ENCODE results near the gene KRT8.

DNA sequence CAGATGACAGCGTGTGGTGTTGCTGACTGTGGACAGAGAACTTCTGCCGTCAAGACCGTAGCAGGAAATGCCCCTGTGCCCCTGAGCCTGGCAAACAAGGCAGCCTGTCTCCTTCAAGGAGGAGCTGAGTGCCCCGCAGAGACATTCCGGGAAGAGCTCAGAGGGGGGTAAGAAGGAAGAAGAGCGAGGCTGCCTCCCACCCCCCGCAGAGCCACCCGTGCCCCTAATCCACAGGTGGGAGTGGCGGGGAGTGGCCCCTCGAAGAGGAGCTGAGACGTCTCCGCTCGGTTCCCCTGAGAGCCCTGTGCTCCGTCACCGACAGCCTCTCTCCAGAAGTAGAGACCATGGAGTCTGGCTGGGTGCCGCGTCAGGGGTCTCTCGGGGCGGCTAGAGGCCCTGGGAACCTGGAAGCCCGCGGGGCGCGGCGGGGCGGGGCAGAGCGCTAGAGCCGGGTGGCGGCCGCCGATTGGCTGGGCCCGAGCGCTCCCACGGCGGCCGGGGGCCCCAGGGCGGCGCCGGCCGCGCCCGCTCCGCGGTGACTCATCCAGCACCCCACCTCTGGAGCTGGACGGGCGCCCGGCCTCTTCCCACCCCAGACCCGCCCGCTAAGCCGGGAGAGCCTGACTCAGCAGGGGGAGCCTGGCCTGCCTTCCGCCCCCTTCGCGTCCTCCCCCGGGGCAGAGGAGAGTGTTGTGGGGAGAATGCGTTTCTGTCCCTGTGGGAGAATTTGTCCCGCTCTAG, 30.9 kb downstream of the KRT8 start:
- TF ChIP-seq, protein P1, sequence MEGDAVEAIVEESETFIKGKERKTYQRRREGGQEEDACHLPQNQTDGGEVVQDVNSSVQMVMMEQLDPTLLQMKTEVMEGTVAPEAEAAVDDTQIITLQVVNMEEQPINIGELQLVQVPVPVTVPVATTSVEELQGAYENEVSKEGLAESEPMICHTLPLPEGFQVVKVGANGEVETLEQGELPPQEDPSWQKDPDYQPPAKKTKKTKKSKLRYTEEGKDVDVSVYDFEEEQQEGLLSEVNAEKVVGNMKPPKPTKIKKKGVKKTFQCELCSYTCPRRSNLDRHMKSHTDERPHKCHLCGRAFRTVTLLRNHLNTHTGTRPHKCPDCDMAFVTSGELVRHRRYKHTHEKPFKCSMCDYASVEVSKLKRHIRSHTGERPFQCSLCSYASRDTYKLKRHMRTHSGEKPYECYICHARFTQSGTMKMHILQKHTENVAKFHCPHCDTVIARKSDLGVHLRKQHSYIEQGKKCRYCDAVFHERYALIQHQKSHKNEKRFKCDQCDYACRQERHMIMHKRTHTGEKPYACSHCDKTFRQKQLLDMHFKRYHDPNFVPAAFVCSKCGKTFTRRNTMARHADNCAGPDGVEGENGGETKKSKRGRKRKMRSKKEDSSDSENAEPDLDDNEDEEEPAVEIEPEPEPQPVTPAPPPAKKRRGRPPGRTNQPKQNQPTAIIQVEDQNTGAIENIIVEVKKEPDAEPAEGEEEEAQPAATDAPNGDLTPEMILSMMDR (conservative IDR thresholded peaks at IDR 0.05 in 1 of 2, IDR thresholded peaks at IDR 0.05 in 1 of 2; ENCODE audit: extremely low read depth in 1 of 2, insufficient read depth in 1 of 2, low read depth in 1 of 2, low read length in 2 of 2) = no peak
- no peak for TF ChIP-seq EZH2 (IDR thresholded peaks at IDR 0.05; ENCODE audit: borderline replicate concordance, low read length)
